ENCODE measurements around the gene ECD.
"Not testable (repeated sequence)": the region's sequence is repeated elsewhere in the genome, so short reads cannot be mapped to it uniquely, and the experiment has no call there.

ECD gene

DNA sequence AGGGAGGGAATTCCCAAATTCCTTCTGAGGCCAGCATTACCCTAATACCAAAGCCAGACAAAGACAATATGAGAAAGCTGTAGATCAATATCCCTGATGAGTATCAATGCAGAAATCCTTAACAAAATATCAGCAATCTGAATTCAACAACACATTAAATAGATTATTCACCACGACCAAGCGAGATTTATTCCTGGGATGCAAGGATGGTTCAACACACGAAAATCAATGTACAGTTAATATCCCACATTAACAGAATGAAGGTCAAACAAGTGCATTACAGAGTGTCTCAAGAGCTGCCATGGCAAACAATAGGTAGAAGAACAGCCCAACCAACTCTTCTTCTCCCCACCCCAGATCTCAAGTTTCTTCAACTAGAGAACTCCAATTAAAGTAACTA is 6.1 kb downstream of the ECD start:
- H3K27ac ChIP-seq: no peak overlapping the region
- no peak for DNase-seq (ENCODE audit: low read depth, low spot score)

DNA sequence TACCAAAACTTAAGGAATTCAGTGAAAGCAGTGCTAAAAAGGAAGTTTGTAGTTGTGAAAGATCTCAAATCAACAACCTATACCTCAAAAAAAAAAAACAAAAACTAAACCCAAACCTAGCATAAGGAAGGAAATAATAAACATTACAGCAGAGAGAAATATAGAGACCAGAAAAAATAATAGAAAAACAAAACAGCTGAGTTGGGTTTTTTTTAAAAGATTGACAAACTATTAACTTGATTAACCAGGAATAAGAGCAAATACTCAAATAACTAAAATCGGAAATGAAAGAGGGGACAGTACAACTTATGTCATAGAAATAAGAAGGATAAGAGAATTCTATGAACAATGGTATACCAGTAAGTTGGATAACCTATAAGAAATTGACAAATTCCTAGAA is 6.7 kb downstream of the ECD start:
- no peak overlapping the region for H3K27ac ChIP-seq
- DNase-seq (ENCODE audit: low read depth, low spot score): no peak

DNA sequence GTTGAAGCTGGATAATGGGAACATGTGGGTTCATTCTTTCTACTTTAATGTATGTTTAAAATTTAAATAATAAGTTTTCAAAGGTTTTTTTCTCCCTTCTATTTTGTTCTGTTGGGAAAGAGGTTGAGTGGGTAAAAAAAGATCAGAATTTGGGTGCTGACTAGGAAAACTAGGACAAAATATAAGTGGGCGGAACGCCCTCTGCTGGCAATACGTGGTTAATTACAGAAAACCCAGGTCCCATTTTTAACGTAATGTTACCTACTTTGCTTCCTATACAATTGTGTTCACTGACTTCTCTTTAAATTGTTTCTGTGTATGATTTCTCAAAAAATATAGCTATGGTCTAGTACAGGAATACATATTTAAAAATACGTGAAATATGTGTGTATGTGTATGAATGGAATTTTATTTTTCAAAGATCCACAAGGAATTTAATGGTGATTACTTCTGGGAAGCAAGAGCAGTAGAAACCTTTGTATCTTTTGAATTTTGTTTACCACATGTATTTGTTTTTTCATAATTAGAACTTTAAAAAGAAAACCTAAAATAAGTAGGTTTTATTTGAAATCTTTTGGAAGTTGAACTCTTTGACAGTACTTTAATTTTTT is 8.7 kb downstream of the ECD start:
- H3K27ac ChIP-seq: no peak overlapping the region
- DNase-seq (ENCODE audit: low read depth, low spot score): no peak

DNA sequence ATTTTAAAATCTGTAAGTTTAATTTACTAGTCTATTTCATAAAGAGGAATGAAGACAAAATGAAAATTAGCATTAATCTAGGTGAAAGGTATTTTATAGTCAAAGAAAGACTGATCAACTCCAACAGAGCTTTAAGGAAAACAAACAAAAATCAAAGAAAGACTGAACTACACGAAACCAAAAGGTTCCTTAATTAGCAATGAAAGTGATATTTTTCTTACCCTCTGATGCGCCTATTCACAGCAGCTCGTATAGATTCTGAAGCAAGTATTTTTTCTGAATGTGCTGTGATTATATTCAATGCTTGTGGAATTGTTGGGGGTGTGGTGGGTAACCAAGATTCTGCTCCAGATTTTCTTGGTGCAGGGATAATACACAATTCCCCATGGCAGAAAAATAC is 11.8 kb downstream of the ECD start:
- H3K27ac ChIP-seq: no peak overlapping the region
- no peak for DNase-seq (ENCODE audit: low read depth, low spot score)

DNA sequence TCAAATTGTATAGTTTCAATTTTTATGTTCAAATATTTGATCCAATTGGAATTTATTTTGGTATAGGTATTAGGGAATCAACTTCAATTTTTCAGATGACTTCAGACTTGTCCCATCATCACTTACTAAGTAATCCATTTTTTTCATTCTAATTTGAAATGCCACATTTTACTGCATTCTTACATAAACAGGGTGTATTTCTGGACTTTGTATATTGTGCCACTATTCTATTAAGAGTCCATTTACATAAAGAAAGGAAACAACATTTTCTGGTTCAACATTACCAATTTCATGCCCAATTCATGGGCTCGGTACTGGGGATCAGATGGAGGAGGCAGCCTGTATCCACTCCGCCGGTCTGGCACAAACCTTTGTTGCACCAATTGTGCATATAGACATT is 15.8 kb downstream of the ECD start:
- DNase-seq (ENCODE audit: low read depth, low spot score): no peak
- no peak overlapping the region for H3K27ac ChIP-seq

DNA sequence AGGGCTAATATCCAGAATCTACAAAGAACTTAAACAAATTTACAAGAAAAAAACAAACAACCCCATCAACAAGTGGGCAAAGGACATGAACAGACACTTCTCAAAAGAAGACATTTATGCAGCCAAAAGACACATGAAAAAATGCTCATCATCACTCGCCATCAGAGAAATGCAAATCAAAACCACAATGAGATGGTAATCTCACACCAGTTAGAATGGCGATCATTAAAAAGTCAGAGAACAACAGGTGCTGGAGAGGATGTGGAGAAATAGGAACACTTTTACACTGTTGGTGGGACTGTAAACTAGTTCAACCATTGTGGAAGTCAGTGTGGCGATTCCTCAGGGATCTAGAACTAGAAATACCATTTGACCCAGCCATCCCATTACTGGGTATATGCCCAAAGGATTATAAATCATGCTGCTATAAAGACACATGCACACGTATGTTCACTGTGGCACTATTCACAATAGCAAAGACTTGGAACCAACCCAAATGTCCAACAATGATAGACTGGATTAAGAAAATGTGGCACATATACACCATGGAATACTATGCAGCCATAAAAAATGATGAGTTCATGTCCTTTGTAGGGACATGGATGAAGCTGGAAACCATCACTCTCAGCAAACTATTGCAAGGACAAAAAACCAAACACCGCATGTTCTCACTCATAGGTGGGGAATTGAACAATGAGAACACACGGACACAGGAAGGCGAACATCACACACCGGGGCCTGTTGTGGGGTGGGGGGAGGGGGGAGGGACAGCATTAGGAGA is 17.0 kb downstream of the ECD start:
- not testable (repeated sequence) for DNase-seq (ENCODE audit: low read depth, low spot score); H3K27ac ChIP-seq

DNA sequence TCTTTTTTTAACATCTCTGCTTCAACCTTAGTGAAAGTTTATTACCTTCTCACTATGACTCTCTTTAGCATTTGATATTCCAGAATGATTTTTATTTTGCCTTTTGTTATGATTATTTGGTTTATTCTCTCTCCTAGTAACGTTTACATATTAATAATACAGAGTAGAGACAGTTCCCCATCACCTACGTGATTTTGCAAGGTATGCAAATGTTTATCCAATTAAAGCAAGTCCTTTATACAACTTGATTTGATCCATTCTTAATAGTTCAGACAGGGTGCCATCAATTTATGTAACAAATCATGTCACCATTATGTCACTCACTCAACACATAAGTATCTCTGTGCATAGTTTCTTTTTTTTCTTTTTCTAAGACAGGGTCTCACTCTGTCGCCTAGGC is 26.2 kb downstream of the ECD start:
- DNase-seq (ENCODE audit: low read depth, low spot score): no peak
- H3K27ac ChIP-seq: no peak overlapping the region

DNA sequence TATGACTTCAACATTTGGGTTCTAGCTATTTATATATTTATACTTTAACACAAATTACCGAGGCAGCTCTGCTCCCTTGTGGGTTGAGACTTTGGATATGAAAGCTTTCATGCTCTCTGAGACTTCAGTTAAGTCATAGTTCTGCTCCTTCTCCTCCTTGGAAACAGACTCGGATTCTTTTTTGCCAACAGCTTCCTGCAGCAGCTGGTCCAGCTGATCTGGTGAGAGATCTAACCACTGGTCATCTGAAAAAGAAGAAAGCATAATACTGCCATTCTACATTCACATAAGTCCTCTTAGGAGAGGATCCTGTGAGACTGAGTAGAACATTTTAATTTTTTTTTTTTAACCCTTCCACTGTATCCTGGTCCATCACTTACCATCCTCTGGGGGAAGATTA is 28.6 kb downstream of the ECD start:
- H3K27ac ChIP-seq: no peak overlapping the region
- no peak for DNase-seq (ENCODE audit: low read depth, low spot score)

DNA sequence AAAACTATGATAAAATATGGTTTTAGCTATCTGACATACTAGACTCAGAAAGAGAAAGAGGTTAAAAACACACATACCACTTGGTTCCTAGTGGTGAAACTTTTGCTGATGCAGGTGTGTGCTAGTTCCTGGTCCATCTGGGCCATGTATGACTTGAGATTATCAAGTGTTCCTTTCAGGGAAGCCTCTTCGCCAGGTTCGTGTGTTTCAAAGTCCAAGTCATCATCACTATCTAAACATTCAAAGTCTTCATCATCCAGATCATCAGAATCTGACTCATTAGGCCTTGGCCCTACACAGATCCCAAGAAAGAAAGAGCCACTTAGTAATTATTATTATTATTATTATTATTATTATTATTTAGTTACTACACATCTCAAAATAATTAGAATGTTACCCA is 31.2 kb downstream of the ECD start:
- H3K27ac ChIP-seq: no peak overlapping the region
- no peak for DNase-seq (ENCODE audit: low read depth, low spot score)

DNA sequence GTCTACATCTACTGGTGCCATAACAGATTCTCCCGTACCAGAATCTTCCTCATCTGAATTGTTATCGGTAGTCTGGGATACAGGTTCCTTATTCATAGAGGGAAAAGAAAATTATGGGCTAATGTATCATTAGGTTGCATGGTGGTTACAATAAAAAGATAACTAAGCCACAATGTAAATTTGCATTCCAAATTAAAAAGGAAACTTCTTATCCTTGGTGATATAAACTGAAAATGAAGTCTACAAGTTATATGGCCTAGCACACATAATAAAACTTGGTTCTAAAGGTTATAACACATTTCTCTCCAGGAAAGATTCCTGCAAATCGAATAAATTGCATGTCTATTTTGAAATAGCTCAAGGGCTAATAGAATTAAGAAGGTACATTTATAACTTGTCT is 33.1 kb downstream of the ECD start:
- DNase-seq (ENCODE audit: low read depth, low spot score): no peak

DNA sequence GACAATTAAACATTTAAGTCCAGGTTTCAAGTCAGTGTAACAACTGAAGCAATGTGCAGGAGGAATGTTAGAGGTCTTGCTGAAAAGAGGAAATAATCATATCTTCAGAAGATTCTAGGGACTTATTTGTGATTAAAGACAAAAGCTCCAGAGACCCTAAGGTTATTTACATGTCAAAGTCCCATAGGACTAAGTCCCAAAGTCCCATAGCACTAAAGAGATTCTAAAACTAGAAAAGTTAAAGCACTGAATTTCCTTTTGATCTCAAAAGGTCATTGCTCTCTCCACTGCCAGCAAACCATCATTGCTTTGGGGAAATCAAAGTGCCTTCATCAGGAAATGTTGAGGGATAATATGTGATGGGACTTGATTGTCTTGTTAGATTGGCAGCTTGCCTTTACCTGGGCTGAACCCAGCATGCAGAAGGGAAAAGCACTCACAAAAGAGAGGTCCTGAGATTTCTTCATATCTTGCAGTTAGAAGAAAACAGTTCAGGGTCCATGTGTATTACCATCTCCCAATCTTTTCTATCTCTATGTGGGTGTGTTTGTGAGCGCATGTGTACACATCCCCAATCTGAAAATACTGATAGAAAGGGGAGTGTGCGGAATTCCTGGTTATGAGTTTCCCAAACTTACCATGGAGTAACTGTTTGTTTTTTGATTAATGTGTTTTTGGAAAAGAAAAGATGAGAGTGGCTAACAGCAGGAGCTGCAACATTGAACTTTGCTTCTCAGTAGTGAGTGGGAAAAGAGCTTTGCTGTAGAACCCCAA is 35.7 kb downstream of the ECD start:
- DNase-seq (ENCODE audit: low read depth, low spot score): no peak
- peak overlapping the region; percentile 1 for H3K27ac ChIP-seq

More for the DNA sequence above, 33.1 kb downstream of the ECD start:
- no peak overlapping the region for H3K27ac ChIP-seq

DNA sequence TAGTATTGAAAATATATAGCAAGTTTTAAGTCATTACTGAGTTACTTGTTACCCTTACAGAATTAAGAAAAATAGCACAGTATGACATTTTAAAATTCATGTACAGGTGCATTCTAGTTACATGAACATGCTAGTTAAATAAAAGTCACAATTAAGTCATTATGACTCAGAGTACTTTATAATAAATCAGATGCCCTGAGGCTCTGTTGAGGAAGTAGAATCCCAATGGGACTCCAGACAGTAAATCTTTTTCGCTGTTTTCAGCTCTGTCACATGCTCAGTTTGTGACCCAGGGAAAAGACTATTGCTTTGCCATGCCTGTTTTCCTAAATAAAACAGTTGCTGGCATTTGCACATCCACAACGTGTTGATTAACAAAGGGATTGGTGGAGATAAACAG is 36.5 kb downstream of the ECD start:
- peak; percentile 29 for DNase-seq (ENCODE audit: low read depth, low spot score)
- H3K27ac ChIP-seq: peak overlapping the region; percentile 1

DNA sequence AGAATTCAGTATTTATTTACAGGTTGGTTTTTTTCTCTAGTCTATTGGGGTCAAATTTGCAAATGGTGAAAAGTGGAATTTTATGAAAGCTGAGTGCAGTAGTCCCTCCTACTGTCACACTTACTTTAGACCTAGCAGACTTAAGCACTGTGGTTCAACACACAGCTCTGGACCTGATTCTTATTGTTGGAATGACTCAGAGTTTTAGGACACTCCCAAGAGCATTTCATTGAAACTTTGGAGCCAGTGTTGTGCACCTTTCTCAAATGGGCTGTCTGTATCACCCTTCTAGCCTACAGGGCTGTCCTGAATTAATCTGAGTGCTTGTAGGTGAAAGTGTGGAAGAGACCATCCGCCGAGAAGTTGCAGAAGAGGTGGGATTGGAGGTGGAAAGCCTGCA is 41.5 kb downstream of the ECD start:
- no peak for DNase-seq (ENCODE audit: low read depth, low spot score)
- no peak overlapping the region for H3K27ac ChIP-seq

DNA sequence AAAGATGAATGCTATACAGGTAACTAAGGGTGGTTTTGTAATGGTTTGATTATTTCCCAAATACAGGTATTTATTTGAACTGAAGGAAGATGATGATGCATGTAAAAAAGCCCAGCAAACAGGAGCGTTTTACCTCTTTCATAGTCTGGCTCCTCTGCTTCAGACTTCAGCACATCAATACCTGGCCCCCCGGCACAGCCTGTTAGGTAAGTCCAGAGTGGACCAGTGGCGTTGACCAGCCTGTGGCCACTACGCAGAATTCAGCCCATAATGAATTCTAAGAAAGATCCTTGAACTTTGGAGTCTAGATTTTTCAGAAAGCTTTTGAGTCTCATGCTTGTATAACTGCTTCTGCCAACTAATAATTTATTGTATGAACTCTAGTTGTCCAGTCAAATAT is 47.9 kb downstream of the ECD start:
- no peak for DNase-seq (ENCODE audit: low read depth, low spot score)
- H3K27ac ChIP-seq: no peak overlapping the region

DNA sequence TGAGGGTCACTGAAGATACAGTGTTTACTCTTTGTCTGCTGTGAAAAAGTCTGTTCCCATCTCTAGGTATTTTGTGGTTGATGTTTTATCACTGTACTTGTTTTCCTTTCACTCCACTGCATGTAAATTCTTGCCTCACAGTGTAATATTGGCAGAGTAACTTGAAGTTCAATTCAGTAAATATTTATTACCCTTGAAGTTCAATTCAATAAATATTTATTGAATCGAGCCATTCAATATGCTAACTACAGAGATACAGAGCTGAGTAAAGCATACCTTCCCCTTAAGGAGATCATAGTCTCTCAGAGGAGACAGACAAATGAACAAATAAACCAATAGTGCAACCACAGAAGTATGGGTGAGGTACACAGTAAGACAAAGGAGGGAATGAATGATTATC is 48.4 kb downstream of the ECD start:
- DNase-seq (ENCODE audit: low read depth, low spot score): no peak

DNA sequence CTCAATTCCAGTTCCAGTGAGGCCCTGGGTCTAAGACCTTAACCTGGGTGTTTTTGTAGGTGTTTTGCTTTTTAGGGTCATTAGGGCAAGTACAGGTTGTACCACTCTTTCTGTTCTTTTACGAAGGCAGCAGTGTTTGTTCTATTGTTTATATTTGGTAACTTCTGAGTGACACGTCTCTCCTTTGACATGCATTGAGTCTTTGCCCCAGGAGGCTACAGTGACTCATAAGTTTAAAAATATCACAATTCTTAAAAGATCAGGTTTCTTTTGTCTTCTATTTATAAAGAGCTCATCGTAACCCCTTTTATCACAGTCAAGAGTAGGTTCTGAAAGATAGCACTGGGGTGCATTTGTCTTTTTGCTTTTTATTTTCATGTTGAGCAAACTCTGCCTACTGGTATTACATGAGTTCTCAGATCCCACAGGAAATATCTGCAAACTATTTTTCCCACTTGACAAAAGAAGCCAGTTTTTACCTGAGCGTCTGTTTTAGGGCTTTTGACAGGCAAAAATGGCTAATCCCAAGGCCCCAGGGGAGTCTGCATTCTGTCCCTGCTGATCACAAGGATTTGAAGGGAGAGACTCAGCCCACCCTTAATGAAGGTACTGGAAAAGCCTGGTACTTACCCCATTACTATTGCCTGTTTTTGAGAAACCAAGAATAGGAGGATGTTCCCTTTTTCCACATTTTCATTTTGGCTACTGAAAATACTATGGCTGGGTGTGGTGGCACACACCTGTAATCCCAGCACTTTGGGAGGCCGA is 49.6 kb downstream of the ECD start:
- H3K27ac ChIP-seq: peak overlapping the region; percentile 25
- DNase-seq (ENCODE audit: low read depth, low spot score): peak; percentile 36

More for the DNA sequence above, 48.4 kb downstream of the ECD start:
- H3K27ac ChIP-seq: no peak overlapping the region

DNA sequence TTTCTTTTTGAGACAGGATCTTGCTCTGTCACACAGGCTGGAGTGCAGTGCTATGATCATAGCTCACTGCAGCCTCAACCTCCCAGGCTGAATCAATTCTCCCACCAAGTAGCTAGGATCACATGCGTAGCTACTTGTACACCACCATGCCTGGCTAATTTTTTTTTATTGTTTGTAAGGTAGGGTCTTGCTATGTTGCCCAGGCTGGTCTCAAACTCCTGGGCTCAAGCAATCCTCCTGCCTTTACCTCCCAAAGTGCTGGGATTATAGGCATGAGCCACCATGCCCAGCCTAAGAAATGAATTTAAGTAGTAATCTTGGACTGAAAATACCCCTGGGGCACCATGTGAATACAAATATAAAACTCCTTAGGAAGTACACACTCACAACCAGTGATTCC is 51.8 kb downstream of the ECD start:
- no peak for DNase-seq (ENCODE audit: low read depth, low spot score)
- H3K27ac ChIP-seq: no peak overlapping the region

DNA sequence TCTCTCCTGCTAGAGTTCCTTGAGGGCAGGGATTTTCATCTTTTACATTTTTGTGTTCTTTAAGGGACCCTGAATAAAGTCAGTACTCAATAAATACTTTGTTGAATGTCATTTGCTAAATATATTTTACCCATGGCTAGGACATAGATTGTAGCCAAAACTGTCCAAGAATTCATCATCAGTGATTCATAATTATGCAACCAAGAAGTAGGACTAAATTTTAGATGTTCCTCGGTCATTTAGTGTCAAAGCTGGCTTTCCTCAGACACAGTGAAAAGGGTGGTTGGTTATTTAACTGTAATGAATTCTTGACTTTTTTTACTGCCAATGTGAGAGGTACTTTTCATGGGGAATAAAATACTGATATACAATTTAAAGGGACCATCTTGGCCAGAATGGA is 54.3 kb downstream of the ECD start:
- DNase-seq (ENCODE audit: low read depth, low spot score): no peak
- H3K27ac ChIP-seq: no peak overlapping the region

DNA sequence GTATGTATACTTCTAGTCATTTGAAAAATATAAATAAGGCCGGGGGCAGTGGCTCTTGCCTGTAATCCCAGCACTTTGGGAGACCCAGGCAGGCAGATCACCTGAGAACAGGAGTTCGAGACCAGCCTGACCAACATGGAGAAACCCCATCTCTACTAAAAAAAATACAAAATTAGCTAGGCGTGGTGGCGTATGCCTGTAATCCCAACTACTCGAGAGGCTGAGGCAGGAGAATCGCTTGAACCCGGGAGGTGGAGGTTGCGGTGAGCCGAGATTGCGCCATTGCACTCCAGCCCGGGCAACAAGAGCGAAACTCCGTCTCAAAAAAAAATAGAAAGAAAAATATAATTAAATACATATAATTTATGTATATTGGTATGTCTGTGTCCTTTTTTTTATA is 55.8 kb downstream of the ECD start:
- not testable (repeated sequence) for DNase-seq (ENCODE audit: low read depth, low spot score)
- H3K27ac ChIP-seq: peak overlapping the region; percentile 90

DNA sequence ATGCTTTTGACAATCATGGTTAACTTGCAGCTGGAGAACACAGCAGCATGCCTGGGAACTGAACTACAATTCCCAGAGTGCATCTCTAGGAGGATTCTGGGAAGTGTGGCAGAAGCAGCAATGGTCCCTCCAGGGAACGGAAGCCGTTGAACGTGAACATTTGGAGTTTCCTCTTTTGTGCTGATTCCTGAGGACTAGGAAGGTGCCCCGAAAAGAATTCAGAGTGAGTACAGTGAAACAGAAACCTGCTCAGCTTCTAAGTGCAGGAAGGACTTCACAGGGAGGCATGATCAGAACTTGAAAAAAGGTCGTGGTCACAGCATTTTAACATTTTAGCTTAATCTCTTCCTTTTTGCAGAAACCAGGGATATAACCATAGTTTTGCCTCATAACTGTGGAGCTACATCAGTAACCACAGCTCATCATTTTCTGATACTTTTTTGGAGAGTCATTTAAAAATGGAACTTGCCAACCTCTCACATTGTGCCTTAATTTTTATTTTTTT is 57.4 kb downstream of the ECD start, which contains the start of gene NUDT13:
Gene NUDT13 (plus strand): TSS at position 111 of the 505 bp plus-strand sequence. CDS start 3,911 bp downstream, outside the sequence.
- DNase-seq (ENCODE audit: low read depth, low spot score): no peak
- peak within 1 kb of the TSS; percentile 90 for H3K27ac ChIP-seq
